ENCODE measurements around the gene TES. TPM values are rescaled to one million over a fixed set of nuclear protein-coding genes. Genes with fewer than 3 reads are reported as not detected.
A peak's percentile ranks its signal among the peaks of the same experiment; 100 is the strongest.

The TES gene
- total and polyA plus RNA-seq, 11 donors = 10.3 to 66.9 (median 22.8) TPM

DNA sequence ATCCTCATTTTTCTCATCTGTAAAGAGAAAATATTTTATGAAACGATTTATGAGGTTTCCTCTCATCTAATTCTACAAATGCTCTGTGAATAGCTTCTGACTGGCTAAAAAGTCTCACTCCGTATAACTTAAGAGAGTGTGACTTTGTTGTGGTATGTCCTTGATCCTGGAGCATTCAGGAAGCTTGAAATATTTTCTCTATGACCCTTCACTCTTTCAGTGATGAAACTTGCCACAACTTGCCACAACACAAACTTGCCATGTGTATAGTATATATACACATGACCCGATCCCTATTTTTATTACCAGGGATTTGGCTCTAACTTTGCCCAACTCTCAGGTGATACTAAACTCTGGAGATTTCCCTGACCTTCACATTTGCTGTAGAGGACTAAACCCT, 74.1 kb downstream of the TES start:
- no peak for DNase-seq

DNA sequence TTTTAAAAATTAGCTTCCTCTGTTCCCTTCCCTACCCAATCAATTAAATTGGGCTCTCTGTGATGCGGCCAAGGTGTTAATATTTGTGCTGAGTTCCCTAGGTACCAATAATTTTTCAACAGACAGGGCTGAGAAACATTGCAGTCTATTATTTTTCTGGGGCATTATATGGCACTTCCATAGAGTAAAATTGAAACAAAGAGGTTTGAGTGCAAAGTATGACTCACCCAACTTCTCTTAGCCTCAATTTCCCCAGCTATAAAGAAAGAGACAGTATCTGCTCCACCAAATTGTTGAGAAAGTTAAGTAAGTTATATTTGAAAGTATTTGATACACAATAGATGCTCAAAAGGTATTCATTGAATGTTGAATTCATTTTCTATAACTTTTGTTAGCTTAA, 74.9 kb downstream of the TES start:
- 96 to 100% (median 98%) methylated on average over 1 of the region's 1 CpG for WGBS, 4 donors
- Histone ChIP-seq H3K9me3 (no peaks in the 10 kb centered on the region), H3K4me3 (no peak overlapping the region), H3K36me3 (no peaks in the 10 kb centered on the region), H3K4me1 (peaks cover 0 to 12% (median under 1%) of the 10 kb centered on the region in 12 donors), H3K27me3 (no peaks in the 10 kb centered on the region), H3K27ac (no peak overlapping the region)
- intact Hi-C loops (cut with DNase I) = loop anchor here in 1 of 10 donors (10.0 kb wide), 1 partner anchor 50 kb away; no protein-coding TSS in a partner anchor
- no peak for ATAC-seq
- no peak for TF ChIP-seq POLR2A (IDR thresholded peaks at IDR 0.05)
- TF ChIP-seq, protein P1, sequence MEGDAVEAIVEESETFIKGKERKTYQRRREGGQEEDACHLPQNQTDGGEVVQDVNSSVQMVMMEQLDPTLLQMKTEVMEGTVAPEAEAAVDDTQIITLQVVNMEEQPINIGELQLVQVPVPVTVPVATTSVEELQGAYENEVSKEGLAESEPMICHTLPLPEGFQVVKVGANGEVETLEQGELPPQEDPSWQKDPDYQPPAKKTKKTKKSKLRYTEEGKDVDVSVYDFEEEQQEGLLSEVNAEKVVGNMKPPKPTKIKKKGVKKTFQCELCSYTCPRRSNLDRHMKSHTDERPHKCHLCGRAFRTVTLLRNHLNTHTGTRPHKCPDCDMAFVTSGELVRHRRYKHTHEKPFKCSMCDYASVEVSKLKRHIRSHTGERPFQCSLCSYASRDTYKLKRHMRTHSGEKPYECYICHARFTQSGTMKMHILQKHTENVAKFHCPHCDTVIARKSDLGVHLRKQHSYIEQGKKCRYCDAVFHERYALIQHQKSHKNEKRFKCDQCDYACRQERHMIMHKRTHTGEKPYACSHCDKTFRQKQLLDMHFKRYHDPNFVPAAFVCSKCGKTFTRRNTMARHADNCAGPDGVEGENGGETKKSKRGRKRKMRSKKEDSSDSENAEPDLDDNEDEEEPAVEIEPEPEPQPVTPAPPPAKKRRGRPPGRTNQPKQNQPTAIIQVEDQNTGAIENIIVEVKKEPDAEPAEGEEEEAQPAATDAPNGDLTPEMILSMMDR (IDR thresholded peaks at IDR 0.05) = no peak
- DNase-seq = no peak

More for the DNA sequence above, 74.1 kb downstream of the TES start:
- TF ChIP-seq, protein P1 (IDR thresholded peaks at IDR 0.05) = no peak
- TF ChIP-seq POLR2A (IDR thresholded peaks at IDR 0.05) = no peak
- H3K27ac ChIP-seq = no peak overlapping the region
- no peaks in the 10 kb centered on the region for H3K36me3 ChIP-seq
- ATAC-seq = no peak
- 77 to 85% (median 78%) methylated on average over 3 of the region's 3 CpGs for WGBS, 4 donors
- H3K27me3 ChIP-seq = no peaks in the 10 kb centered on the region
- peaks cover 0 to 15% (median under 1%) of the 10 kb centered on the region in 12 donors for H3K4me1 ChIP-seq
- no peaks in the 10 kb centered on the region for H3K9me3 ChIP-seq
- no peak overlapping the region for H3K4me3 ChIP-seq
- intact Hi-C loops (cut with DNase I) = loop anchor here in 4 of 10 donors (5.0 to 10.0 kb wide), 3 partner anchors 33 to 63 kb away; no protein-coding TSS in a partner anchor

DNA sequence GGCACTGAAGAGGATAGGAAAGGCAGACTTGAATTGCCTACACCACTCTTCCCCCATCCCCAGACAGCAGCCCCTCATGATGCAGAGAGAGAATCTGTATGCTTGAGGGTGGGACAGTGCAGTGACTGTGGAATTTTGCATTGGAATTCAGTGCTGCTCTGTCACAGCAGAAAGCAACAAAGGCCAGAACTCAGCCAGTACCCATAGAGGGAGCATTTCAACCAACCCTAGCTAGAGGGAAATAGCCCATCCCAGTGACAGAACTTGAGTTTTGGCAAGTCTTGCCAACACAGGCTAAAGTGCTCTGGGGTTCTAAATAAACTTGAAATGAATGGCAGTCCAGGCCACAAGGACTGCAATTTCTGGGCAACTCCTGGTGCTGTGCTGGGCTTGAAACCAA, 80.4 kb downstream of the TES start:
- H3K9me3 ChIP-seq = peaks cover 0 to 16% (median 0%) of the 10 kb centered on the region in 12 donors
- H3K36me3 ChIP-seq = no peaks in the 10 kb centered on the region
- H3K27me3 ChIP-seq = no peaks in the 10 kb centered on the region
- no peak overlapping the region for H3K27ac ChIP-seq
- DNase-seq (no peak), ATAC-seq (peak in 3 of 4 donors; percentile 39 to 55 (median 49))
- intact Hi-C loops (cut with DNase I) = loop anchor here in 1 of 10 donors (1.0 kb wide), 1 partner anchor 11 kb away; no protein-coding TSS in a partner anchor
- H3K4me1 ChIP-seq = peaks cover 0 to 5% (median 0%) of the 10 kb centered on the region in 12 donors
- TF ChIP-seq, protein P1 (IDR thresholded peaks at IDR 0.05) = peak in 7 of 12 donors; percentile 8 to 28 (median 15)
- no peak for TF ChIP-seq POLR2A (IDR thresholded peaks at IDR 0.05)
- no peak overlapping the region for H3K4me3 ChIP-seq

DNA sequence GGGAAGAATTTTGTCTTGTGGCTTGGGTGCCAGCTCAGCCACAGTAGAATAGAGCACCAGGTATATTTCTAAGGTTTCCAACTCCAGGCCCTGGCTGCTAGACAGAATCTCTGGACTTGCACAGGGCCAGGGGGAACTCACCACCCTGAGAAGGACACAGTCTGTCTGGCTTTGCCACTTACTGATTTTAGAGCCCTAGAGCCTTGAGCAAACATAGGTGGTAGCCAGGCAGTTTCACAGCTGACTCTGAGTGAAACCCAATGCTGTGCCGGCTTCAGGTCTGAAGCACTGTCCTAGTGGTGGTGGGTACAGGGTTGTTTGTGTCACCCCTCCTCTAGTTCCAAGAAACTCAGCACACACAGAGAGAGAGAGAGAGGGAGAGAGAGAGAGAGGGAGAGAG, 81.6 kb downstream of the TES start:
- Histone ChIP-seq H3K36me3 (no peaks in the 10 kb centered on the region), H3K4me1 (peaks cover 0 to 5% (median 0%) of the 10 kb centered on the region in 12 donors), H3K27ac (no peak overlapping the region), H3K4me3 (no peak overlapping the region), H3K9me3 (peaks cover 0 to 17% (median 0%) of the 10 kb centered on the region in 12 donors), H3K27me3 (no peaks in the 10 kb centered on the region)
- ATAC-seq = no peak
- 92 to 100% (median 98%) methylated on average over 1 of the region's 1 CpG for WGBS, 4 donors
- TF ChIP-seq POLR2A (IDR thresholded peaks at IDR 0.05) = no peak
- TF ChIP-seq, protein P1 (IDR thresholded peaks at IDR 0.05) = no peak
- DNase-seq = no peak
- intact Hi-C loops (cut with DNase I) = loop anchor here in 1 of 10 donors (1.0 kb wide), 1 partner anchor 9 kb away; no protein-coding TSS in a partner anchor

Measured in heart left ventricle (tissue), 16 donors.